Gastroesophageal sphincter (tissue), 3 donors: ENCODE measurements around the gene CRLF2.

Source experiments
- EP300 ChIP-seq: sonication (generic); formaldehyde crosslinking; IDR thresholded peaks from one replicate; pipeline ENCODE4 v1.6.1; 2017; ENCODE audit warnings: antibody characterized with exemption, mild to moderate bottlenecking
- POLR2AphosphoS5 ChIP-seq: sonication (generic); formaldehyde crosslinking; IDR thresholded peaks from one replicate; pipeline ENCODE4 v1.6.1; 2017; ENCODE audit warnings: antibody characterized with exemption
- TF ChIP-seq, protein P1 (sequence below), 4 experiments: fragments of 200-600 bp in 2 of 4; fragments of 450-650 bp in 2 of 4; sonication (generic) in 1 of 4; IDR thresholded peaks; one replicate each; pipeline ENCODE4 v1.5.1; 2017 to 2019; ENCODE audit warnings: antibody characterized with exemption in 4 of 4, mild to moderate bottlenecking in 2 of 4, moderate library complexity in 2 of 4

DNA sequence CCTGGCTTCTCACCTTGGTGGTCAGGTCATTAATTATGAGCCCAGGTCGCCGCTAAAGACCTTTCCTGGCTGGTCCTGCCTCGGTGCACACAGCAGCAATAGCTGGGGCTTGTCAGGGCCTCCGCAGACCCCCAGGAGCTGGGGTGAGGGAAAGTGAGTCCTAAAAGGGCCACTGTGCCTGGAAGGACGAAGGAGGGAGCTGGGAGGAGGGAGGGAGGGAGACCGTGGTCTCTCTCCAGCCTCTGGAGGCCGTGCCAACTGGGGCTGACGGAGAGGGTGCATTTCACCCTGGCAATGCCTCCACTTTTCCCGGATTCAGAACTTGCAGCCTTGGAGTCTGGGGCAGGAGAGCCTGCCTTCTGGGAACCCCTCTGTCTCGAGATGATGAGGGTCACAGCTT, 60.4 kb downstream of the CRLF2 start:
- TF ChIP-seq, protein P1, sequence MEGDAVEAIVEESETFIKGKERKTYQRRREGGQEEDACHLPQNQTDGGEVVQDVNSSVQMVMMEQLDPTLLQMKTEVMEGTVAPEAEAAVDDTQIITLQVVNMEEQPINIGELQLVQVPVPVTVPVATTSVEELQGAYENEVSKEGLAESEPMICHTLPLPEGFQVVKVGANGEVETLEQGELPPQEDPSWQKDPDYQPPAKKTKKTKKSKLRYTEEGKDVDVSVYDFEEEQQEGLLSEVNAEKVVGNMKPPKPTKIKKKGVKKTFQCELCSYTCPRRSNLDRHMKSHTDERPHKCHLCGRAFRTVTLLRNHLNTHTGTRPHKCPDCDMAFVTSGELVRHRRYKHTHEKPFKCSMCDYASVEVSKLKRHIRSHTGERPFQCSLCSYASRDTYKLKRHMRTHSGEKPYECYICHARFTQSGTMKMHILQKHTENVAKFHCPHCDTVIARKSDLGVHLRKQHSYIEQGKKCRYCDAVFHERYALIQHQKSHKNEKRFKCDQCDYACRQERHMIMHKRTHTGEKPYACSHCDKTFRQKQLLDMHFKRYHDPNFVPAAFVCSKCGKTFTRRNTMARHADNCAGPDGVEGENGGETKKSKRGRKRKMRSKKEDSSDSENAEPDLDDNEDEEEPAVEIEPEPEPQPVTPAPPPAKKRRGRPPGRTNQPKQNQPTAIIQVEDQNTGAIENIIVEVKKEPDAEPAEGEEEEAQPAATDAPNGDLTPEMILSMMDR (IDR thresholded peaks at IDR 0.05): no peak
- no peak for TF ChIP-seq EP300
- TF ChIP-seq POLR2AphosphoS5: no peak
